HepG2 (cell line): ENCODE results near the gene COA3. TPM values are rescaled to one million over a fixed set of nuclear protein-coding genes. Genes with fewer than 3 reads are reported as not detected.

Source experiments
- ARID4A ChIP-seq: sonication (generic); formaldehyde crosslinking; IDR thresholded peaks from 2 replicates; pipeline ENCODE4 v1.5.0; 2020; ENCODE audit warnings: mild to moderate bottlenecking, missing genetic modification reagents, borderline replicate concordance
- ATF7 ChIP-seq, 2 experiments: fragments of 450-650 bp in 1 of 2; sonication (generic) in 1 of 2; formaldehyde crosslinking in 1 of 2; IDR thresholded peaks; 2 replicates each; pipeline versions ENCODE4 v1.4.0 to v1.6.1; 2016 to 2020; ENCODE audit warnings: antibody characterized with exemption in 1 of 2, mild to moderate bottlenecking in 1 of 2, missing genetic modification reagents in 1 of 2
- E2F1 ChIP-seq: sonication (generic); formaldehyde crosslinking; IDR thresholded peaks from 2 replicates; pipeline ENCODE4 v1.5.0; 2020; ENCODE audit warnings: missing genetic modification reagents
- HOXD1 ChIP-seq: sonication (generic); formaldehyde crosslinking; IDR thresholded peaks from 2 replicates; pipeline ENCODE4 v1.5.0; 2020; ENCODE audit warnings: missing genetic modification reagents
- MLX ChIP-seq: IDR thresholded peaks from 2 replicates; pipeline ENCODE4 v1.6.1; 2016
- PHB2 ChIP-seq: fragments of 450-650 bp; IDR thresholded peaks from 2 replicates; pipeline ENCODE4 v1.6.1; 2018; ENCODE audit not compliant: partially characterized antibody
- RAD51 ChIP-seq: fragments of 450-650 bp; IDR thresholded peaks from 2 replicates; pipeline ENCODE4 v1.6.1; 2016; ENCODE audit warnings: borderline replicate concordance
- SMAD1 ChIP-seq: sonication (generic); formaldehyde crosslinking; IDR thresholded peaks from 2 replicates; pipeline ENCODE4 v1.4.0; 2020; ENCODE audit warnings: missing genetic modification reagents, low read depth, mild to moderate bottlenecking, borderline replicate concordance
- TFAP4 ChIP-seq: sonication (generic); IDR thresholded peaks from 2 replicates; pipeline ENCODE4 v1.6.1; 2016; ENCODE audit warnings: low read depth, borderline replicate concordance
- YEATS2 ChIP-seq: sonication (generic); formaldehyde crosslinking; IDR thresholded peaks from 2 replicates; pipeline ENCODE4 v1.4.0; 2020; ENCODE audit warnings: missing genetic modification reagents, borderline replicate concordance
- ZBTB46 ChIP-seq: sonication (generic); formaldehyde crosslinking; IDR thresholded peaks from 2 replicates; pipeline ENCODE4 v1.4.0; 2020; ENCODE audit warnings: mild to moderate bottlenecking, missing genetic modification reagents, borderline replicate concordance
- ZEB1 ChIP-seq: IDR thresholded peaks from 2 replicates; pipeline ENCODE4 v1.6.1; 2012; ENCODE audit warnings: mild to moderate bottlenecking, low read depth, inconsistent platforms; ENCODE audit not compliant: insufficient replicate concordance
- ZFP37 ChIP-seq: sonication (generic); formaldehyde crosslinking; IDR thresholded peaks from 2 replicates; pipeline ENCODE4 v1.4.0; 2020; ENCODE audit warnings: missing genetic modification reagents, borderline replicate concordance
- ZNF513 ChIP-seq: sonication (generic); formaldehyde crosslinking; conservative IDR thresholded peaks from 2 replicates; pipeline ENCODE4 v1.5.0; 2020; ENCODE audit warnings: missing genetic modification reagents
- ZNF629 ChIP-seq: sonication (generic); formaldehyde crosslinking; conservative IDR thresholded peaks from 2 replicates; pipeline ENCODE4 v1.5.0; 2020; ENCODE audit warnings: missing genetic modification reagents
- ZNF790 ChIP-seq: sonication (generic); formaldehyde crosslinking; IDR thresholded peaks from 2 replicates; pipeline ENCODE4 v1.8.0; 2022; ENCODE audit warnings: missing genetic modification reagents, mild to moderate bottlenecking, borderline replicate concordance
- polyA plus RNA-seq, 8 experiments: library from polyadenylated mRNA; depleted of rRNA in 3 of 8; stranded (reverse) in 7 of 8; unstranded in 1 of 8; fragments of >200 nt; fragmentation: Illumina TruSeq in 4 of 8; extraction: Trizol in 4 of 8; gene quantifications; 2 replicates each; pipeline versions ENCODE4 v1.2.1 to v1.2.3, GENCODE V29; 2011 to 2016; ENCODE audit warnings: low read depth in 4 of 8, missing spikeins in 1 of 8, mixed read lengths in 1 of 8; ENCODE audit not compliant: insufficient read depth in 1 of 8
- total RNA-seq, 5 experiments: library from RNA; depleted of rRNA; stranded (reverse); fragments of >200 nt; fragmentation: Illumina TruSeq; extraction: Trizol; gene quantifications; 2 replicates each; pipeline ENCODE4 v1.2.3, GENCODE V29; 2016; ENCODE audit warnings: low read depth in 1 of 5

The COA3 gene
- total and polyA plus RNA-seq, 2 of the 13 experiments (the other 11 are each of a cell fraction or from before 2014, with no cell fraction given), result 133 to 202 TPM

- TF ChIP-seq ATF7 (IDR thresholded peaks at IDR 0.05) (no peak), ATF7 (CRISPR knock-in tag; IDR thresholded peaks at IDR 0.05) (0 out of 2 replicates have a peak, but pooled peaks have one; percentile 47), MLX (CRISPR knock-in tag) (no peak), PHB2 (no peak), TFAP4 (no peak), YEATS2 (no peak), E2F1 (CRISPR knock-in tag) (no peak), RAD51 (no peak), ZNF513 (CRISPR knock-in tag) (no peak), ZBTB46 (CRISPR knock-in tag) (0 out of 2 replicates have a peak, but pooled peaks have one; percentile 87), HOXD1 (CRISPR knock-in tag) (no peak), SMAD1 (no peak), ZFP37 (CRISPR knock-in tag) (no peak), ARID4A (CRISPR knock-in tag) (no peak), ZNF629 (CRISPR knock-in tag) (0 out of 2 replicates have a peak, but pooled peaks have one; percentile 14), ZNF790 (CRISPR knock-in tag) (0 out of 2 replicates have a peak, but pooled peaks have one; percentile 11), ZEB1 (no peak)
Observed at GRCh38 chr17:42759982-42760651, 38.4 kb downstream of the COA3 start (continued).
